ENCODE data around the gene ETFBKMT. TPM values are rescaled to one million over a fixed set of nuclear protein-coding genes. Genes with fewer than 3 reads are reported as not detected.
"Not testable (repeated sequence)": the region's sequence is repeated elsewhere in the genome, so short reads cannot be mapped to it uniquely, and the experiment has no call there.

The ETFBKMT gene
- total RNA-seq, 1 experiment from 2014 or later: 0.58 TPM

- BruUV-seq (replicated peaks): no TSS peak
Observed at GRCh38 chr12:31702047-31702446, 42.6 kb downstream of the ETFBKMT start.

GRCh38 chr12:31705621-31706020 lies 46.1 kb downstream of the ETFBKMT start:
- no peak overlapping the region for H2AFZ ChIP-seq (ENCODE audit: low read length)
- no peaks in the 10 kb centered on the region for H3K27me3 ChIP-seq (ENCODE audit: low read length)
- DNase-seq (no peak), ATAC-seq (no peak)
- no peak overlapping the region for H3K27ac ChIP-seq (ENCODE audit: low read length)
- no peaks in the 10 kb centered on the region for H3F3A ChIP-seq (ENCODE audit: low read length, unreplicated experiment)
- no peaks in the 10 kb centered on the region for H3K4me1 ChIP-seq (ENCODE audit: insufficient read depth, low read length)
- H3K4me2 ChIP-seq (ENCODE audit: low read length): no peak overlapping the region
- H3K4me3 ChIP-seq (ENCODE audit: low read length): no peak overlapping the region
- no peaks in the 10 kb centered on the region for H4K20me1 ChIP-seq (ENCODE audit: low read length)
- POLR2A ChIA-PET (ENCODE audit: unreplicated experiment): no interaction called here
- no peak for TF ChIP-seq EZH2 (IDR thresholded peaks at IDR 0.05; ENCODE audit: low read length, unreplicated experiment)
- no peak for TF ChIP-seq EZH2phosphoT487 (IDR thresholded peaks at IDR 0.05; ENCODE audit: borderline replicate concordance, low read length)
- TF ChIP-seq CTCF (conservative IDR thresholded peaks at IDR 0.05; ENCODE audit: low read depth, low read length): no peak
- BruUV-seq (replicated peaks): no TSS peak
- H3K9me3 ChIP-seq (ENCODE audit: low read length): no peaks in the 10 kb centered on the region
- no peaks in the 10 kb centered on the region for H3K79me2 ChIP-seq (ENCODE audit: low read length)
- intact Hi-C loops (cut with micrococcal nuclease): no loop called here
- H3K36me3 ChIP-seq (ENCODE audit: low read depth, low read length): no peaks in the 10 kb centered on the region
- no peaks in the 10 kb centered on the region for H3K9me2 ChIP-seq (replicated peaks; ENCODE audit: low read length)
- H3K9ac ChIP-seq (ENCODE audit: low read length): no peak overlapping the region
- CTCF ChIA-PET: no interaction called here

More at GRCh38 chr12:31702047-31702446, 42.6 kb downstream of the ETFBKMT start:
- ChIA-PET POLR2A (ENCODE audit: unreplicated experiment) (no interaction called here), CTCF (no interaction called here)
- Histone ChIP-seq H3F3A (ENCODE audit: low read length, unreplicated experiment) (no peaks in the 10 kb centered on the region), H3K36me3 (ENCODE audit: low read depth, low read length) (no peaks in the 10 kb centered on the region), H3K9ac (ENCODE audit: low read length) (no peak overlapping the region), H3K4me3 (ENCODE audit: low read length) (no peak overlapping the region), H2AFZ (ENCODE audit: low read length) (no peak overlapping the region), H3K4me1 (ENCODE audit: insufficient read depth, low read length) (no peaks in the 10 kb centered on the region), H4K20me1 (ENCODE audit: low read length) (no peaks in the 10 kb centered on the region), H3K27ac (ENCODE audit: low read length) (no peak overlapping the region), H3K79me2 (ENCODE audit: low read length) (no peaks in the 10 kb centered on the region), H3K27me3 (ENCODE audit: low read length) (no peaks in the 10 kb centered on the region), H3K9me2 (replicated peaks; ENCODE audit: low read length) (no peaks in the 10 kb centered on the region), H3K9me3 (ENCODE audit: low read length) (no peaks in the 10 kb centered on the region), H3K4me2 (ENCODE audit: low read length) (no peak overlapping the region)
- DNase-seq (peak; percentile 28), ATAC-seq (no peak)
- TF ChIP-seq CTCF (conservative IDR thresholded peaks at IDR 0.05; ENCODE audit: low read depth, low read length) (0 out of 2 replicates have a peak, but pooled peaks have one; percentile 23), EZH2phosphoT487 (IDR thresholded peaks at IDR 0.05; ENCODE audit: borderline replicate concordance, low read length) (no peak), EZH2 (IDR thresholded peaks at IDR 0.05; ENCODE audit: low read length, unreplicated experiment) (no peak)
- intact Hi-C loops (cut with micrococcal nuclease): no loop called here

GRCh38 chr12:31708118-31708517 lies 48.6 kb downstream of the ETFBKMT start:
- H3K36me3 ChIP-seq (ENCODE audit: low read depth, low read length); intact Hi-C loops (cut with micrococcal nuclease); H3K9me2 ChIP-seq (replicated peaks; ENCODE audit: low read length); H3F3A ChIP-seq (ENCODE audit: low read length, unreplicated experiment); H3K27ac ChIP-seq (ENCODE audit: low read length); DNase-seq; H4K20me1 ChIP-seq (ENCODE audit: low read length); POLR2A ChIA-PET (ENCODE audit: unreplicated experiment); H3K9me3 ChIP-seq (ENCODE audit: low read length); H3K4me3 ChIP-seq (ENCODE audit: low read length); ATAC-seq; H3K79me2 ChIP-seq (ENCODE audit: low read length); H3K4me2 ChIP-seq (ENCODE audit: low read length); BruUV-seq (replicated peaks); CTCF ChIA-PET; H3K4me1 ChIP-seq (ENCODE audit: insufficient read depth, low read length); H3K9ac ChIP-seq (ENCODE audit: low read length); H2AFZ ChIP-seq (ENCODE audit: low read length); H3K27me3 ChIP-seq (ENCODE audit: low read length): not testable (repeated sequence)
